ENCODE data around the gene PTPN2.

DNA sequence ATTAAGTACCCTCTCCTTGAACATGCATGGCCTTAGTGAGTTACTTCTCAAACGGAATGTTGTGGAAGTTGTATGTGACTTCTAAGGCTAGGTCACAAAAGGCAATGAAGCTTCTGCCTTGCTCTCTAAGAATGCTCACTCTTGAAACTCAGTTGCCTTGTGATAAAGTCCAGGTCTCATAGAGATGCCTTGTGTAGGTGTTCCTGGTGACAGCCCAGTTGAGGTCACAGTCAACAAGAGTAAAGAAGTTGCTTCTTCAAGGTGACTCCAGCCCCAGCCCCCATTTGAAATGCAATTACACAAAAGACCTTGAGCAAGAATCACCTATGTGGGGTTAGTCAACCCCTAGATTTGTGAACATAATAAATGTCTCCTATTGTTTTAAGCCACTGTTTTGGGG is 35.6 kb downstream of the PTPN2 start:
- TF ChIP-seq, protein P1, sequence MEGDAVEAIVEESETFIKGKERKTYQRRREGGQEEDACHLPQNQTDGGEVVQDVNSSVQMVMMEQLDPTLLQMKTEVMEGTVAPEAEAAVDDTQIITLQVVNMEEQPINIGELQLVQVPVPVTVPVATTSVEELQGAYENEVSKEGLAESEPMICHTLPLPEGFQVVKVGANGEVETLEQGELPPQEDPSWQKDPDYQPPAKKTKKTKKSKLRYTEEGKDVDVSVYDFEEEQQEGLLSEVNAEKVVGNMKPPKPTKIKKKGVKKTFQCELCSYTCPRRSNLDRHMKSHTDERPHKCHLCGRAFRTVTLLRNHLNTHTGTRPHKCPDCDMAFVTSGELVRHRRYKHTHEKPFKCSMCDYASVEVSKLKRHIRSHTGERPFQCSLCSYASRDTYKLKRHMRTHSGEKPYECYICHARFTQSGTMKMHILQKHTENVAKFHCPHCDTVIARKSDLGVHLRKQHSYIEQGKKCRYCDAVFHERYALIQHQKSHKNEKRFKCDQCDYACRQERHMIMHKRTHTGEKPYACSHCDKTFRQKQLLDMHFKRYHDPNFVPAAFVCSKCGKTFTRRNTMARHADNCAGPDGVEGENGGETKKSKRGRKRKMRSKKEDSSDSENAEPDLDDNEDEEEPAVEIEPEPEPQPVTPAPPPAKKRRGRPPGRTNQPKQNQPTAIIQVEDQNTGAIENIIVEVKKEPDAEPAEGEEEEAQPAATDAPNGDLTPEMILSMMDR (IDR thresholded peaks at IDR 0.05; ENCODE audit: borderline replicate concordance, extremely low read depth, low read length, poor library complexity, severe bottlenecking) = no peak
- no peak for TF ChIP-seq EZH2 (IDR thresholded peaks at IDR 0.05; ENCODE audit: borderline replicate concordance, low read depth, low read length, severe bottlenecking)
